ENCODE data around the gene ISYNA1.

GRCh38 chr19:18427743-18428113 is 10.2 kb downstream of the ISYNA1 start:
- no peak for TF ChIP-seq SP1 (IDR thresholded peaks at IDR 0.05)
- no peak for TF ChIP-seq CTCF (IDR thresholded peaks at IDR 0.05; ENCODE audit: low read depth, low read length, missing input control)
- no peak for TF ChIP-seq YY1 (IDR thresholded peaks at IDR 0.05)

All from liver (tissue), 3 donors.